Right lobe of liver (tissue), 4 donors: ENCODE data around the gene ZNF142.

Source experiments
- POLR2A ChIP-seq: fragments of 450-650 bp; IDR thresholded peaks from one replicate; pipeline ENCODE4 v1.6.1; 2017; ENCODE audit warnings: antibody characterized with exemption, mild to moderate bottlenecking
- TF ChIP-seq, protein P1 (sequence below), 4 donors: fragments of 200-600 bp in 3 of 4; fragments of 450-650 bp in 1 of 4; IDR thresholded peaks; one replicate each; pipeline versions ENCODE4 v1.5.1 to v1.8.0; 2016 to 2022; ENCODE audit warnings: antibody characterized with exemption in 4 of 4, mild to moderate bottlenecking in 2 of 4
- donor health status: DM: no; HTN: no; CAD: no.
- donor health status: DM: no; HTN: no; CAD: no.
- donor health status: DM: no; HTN: yes; CAD: no.

- TF ChIP-seq, protein P1, sequence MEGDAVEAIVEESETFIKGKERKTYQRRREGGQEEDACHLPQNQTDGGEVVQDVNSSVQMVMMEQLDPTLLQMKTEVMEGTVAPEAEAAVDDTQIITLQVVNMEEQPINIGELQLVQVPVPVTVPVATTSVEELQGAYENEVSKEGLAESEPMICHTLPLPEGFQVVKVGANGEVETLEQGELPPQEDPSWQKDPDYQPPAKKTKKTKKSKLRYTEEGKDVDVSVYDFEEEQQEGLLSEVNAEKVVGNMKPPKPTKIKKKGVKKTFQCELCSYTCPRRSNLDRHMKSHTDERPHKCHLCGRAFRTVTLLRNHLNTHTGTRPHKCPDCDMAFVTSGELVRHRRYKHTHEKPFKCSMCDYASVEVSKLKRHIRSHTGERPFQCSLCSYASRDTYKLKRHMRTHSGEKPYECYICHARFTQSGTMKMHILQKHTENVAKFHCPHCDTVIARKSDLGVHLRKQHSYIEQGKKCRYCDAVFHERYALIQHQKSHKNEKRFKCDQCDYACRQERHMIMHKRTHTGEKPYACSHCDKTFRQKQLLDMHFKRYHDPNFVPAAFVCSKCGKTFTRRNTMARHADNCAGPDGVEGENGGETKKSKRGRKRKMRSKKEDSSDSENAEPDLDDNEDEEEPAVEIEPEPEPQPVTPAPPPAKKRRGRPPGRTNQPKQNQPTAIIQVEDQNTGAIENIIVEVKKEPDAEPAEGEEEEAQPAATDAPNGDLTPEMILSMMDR (IDR thresholded peaks at IDR 0.05) = no peak
- no peak for TF ChIP-seq POLR2A
Observed at GRCh38 chr2:218643751-218644310, 15.6 kb downstream of the ZNF142 start.
